ENCODE data around the gene ADAMTS9. TPM values are rescaled to one million over a fixed set of nuclear protein-coding genes. Genes with fewer than 3 reads are reported as not detected.

ADAMTS9 gene
- total and polyA plus RNA-seq, 10 of the 15 experiments (the other 5 are each of a cell fraction or from before 2014, with no cell fraction given): 0.08 TPM; not detected in 9

GRCh38 chr3:64496786-64497490, 190.9 kb downstream of the ADAMTS9 start:
- ATAC-seq (no peak), DNase-seq (ENCODE audit: low read depth, low spot score) (no peak), FAIRE-seq (no peak)
- no peak overlapping the region for H3K9ac ChIP-seq (ENCODE audit: control insufficient read depth, insufficient read depth, low read length)
- CTCF ChIA-PET: interaction anchor here (2.5 kb wide), 1 partner anchor 12 kb away, joined by 6 read pairs; no protein-coding TSS in a partner anchor
- no peaks in the 10 kb centered on the region for H3K36me3 ChIP-seq (ENCODE audit: control insufficient read depth in 2 of 2, insufficient read depth in 2 of 2, low read length in 1 of 2)
- H2AFZ ChIP-seq (ENCODE audit: control insufficient read depth, low read depth, low read length): no peak overlapping the region
- in situ Hi-C loops (cut with MboI) (no loop called here), intact Hi-C loops (cut with micrococcal nuclease; ENCODE audit: unreplicated experiment) (no loop called here)
- H3K4me2 ChIP-seq (ENCODE audit: control insufficient read depth, insufficient read depth): no peak overlapping the region
- no peak overlapping the region for H3K4me3 ChIP-seq
- H3K27ac ChIP-seq (ENCODE audit: control insufficient read depth, insufficient read depth): no peak overlapping the region
- no peaks in the 10 kb centered on the region for H3K9me3 ChIP-seq (replicated peaks; ENCODE audit: control insufficient read depth, insufficient read depth, low read length)
- POLR2A ChIA-PET: no interaction called here
- peaks cover 0 to 6% of the 10 kb centered on the region in 2 experiments; a peak in 2 of 4 replicates for H3K27me3 ChIP-seq (replicated peaks in 1 of 2; ENCODE audit: control insufficient read depth in 2 of 2, insufficient read depth in 2 of 2, low read length in 1 of 2)
- no TSS peak for BruUV-seq (replicated peaks)
- H3K4me1 ChIP-seq (ENCODE audit: control insufficient read depth, insufficient read depth, low read length): no peaks in the 10 kb centered on the region
- SMC1A ChIA-PET (ENCODE audit: uncharacterized antibody, unreplicated experiment): interaction anchor here (0.9 kb wide), 2 partner anchors 8 to 14 kb away, joined by 3 read pairs; no protein-coding TSS in a partner anchor
- RAD21 ChIA-PET (ENCODE audit: unreplicated experiment): no interaction called here
- no peaks in the 10 kb centered on the region for H3K79me2 ChIP-seq (ENCODE audit: control insufficient read depth, insufficient read depth, low read length)
- H4K20me1 ChIP-seq (ENCODE audit: control insufficient read depth, insufficient read depth): no peaks in the 10 kb centered on the region
- 73% methylated on average over 5 of the region's 5 CpGs for WGBS (ENCODE audit: insufficient coverage, insufficient replicate concordance, low lambda C conversion rate, missing lambda C conversion rate)
- TF ChIP-seq CUX1 (IDR thresholded peaks at IDR 0.05; ENCODE audit: insufficient replicate concordance, low read depth, low read length) (no peak), BACH1 (IDR thresholded peaks at IDR 0.05; ENCODE audit: borderline replicate concordance) (no peak), CEBPB (IDR thresholded peaks at IDR 0.05; ENCODE audit: borderline replicate concordance in 1 of 2, low read depth in 2 of 2, low read length in 2 of 2) (no peak), YY1 (IDR thresholded peaks at IDR 0.05; ENCODE audit: low read depth, low read length) (no peak), ZNF592 (IDR thresholded peaks at IDR 0.05) (no peak), SMAD1 (IDR thresholded peaks at IDR 0.05; ENCODE audit: low read depth, partially characterized antibody) (no peak), WRNIP1 (IDR thresholded peaks at IDR 0.05; ENCODE audit: borderline replicate concordance, low read depth, low read length) (no peak), ZBED1 (IDR thresholded peaks at IDR 0.05; ENCODE audit: borderline replicate concordance) (no peak), ZZZ3 (IDR thresholded peaks at IDR 0.05; ENCODE audit: control insufficient read depth, insufficient read length, low read depth) (no peak)
- TF ChIP-seq, protein P1, sequence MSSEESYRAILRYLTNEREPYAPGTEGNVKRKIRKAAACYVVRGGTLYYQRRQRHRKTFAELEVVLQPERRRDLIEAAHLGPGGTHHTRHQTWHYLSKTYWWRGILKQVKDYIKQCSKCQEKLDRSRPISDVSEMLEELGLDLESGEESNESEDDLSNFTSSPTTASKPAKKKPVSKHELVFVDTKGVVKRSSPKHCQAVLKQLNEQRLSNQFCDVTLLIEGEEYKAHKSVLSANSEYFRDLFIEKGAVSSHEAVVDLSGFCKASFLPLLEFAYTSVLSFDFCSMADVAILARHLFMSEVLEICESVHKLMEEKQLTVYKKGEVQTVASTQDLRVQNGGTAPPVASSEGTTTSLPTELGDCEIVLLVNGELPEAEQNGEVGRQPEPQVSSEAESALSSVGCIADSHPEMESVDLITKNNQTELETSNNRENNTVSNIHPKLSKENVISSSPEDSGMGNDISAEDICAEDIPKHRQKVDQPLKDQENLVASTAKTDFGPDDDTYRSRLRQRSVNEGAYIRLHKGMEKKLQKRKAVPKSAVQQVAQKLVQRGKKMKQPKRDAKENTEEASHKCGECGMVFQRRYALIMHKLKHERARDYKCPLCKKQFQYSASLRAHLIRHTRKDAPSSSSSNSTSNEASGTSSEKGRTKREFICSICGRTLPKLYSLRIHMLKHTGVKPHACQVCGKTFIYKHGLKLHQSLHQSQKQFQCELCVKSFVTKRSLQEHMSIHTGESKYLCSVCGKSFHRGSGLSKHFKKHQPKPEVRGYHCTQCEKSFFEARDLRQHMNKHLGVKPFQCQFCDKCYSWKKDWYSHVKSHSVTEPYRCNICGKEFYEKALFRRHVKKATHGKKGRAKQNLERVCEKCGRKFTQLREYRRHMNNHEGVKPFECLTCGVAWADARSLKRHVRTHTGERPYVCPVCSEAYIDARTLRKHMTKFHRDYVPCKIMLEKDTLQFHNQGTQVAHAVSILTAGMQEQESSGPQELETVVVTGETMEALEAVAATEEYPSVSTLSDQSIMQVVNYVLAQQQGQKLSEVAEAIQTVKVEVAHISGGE (CRISPR knock-in tag; IDR thresholded peaks at IDR 0.05): no peak
